HG03064 (cell line): ENCODE results near the gene ACAN.

ENCODE experiments used
- ATAC-seq: cut with Tn5 transposase; IDR thresholded peaks from one replicate; pipeline ENCODE4 v1.9.1; 2021; ENCODE audit warnings: low read depth; ENCODE audit not compliant: unreplicated experiment

The ACAN gene

DNA sequence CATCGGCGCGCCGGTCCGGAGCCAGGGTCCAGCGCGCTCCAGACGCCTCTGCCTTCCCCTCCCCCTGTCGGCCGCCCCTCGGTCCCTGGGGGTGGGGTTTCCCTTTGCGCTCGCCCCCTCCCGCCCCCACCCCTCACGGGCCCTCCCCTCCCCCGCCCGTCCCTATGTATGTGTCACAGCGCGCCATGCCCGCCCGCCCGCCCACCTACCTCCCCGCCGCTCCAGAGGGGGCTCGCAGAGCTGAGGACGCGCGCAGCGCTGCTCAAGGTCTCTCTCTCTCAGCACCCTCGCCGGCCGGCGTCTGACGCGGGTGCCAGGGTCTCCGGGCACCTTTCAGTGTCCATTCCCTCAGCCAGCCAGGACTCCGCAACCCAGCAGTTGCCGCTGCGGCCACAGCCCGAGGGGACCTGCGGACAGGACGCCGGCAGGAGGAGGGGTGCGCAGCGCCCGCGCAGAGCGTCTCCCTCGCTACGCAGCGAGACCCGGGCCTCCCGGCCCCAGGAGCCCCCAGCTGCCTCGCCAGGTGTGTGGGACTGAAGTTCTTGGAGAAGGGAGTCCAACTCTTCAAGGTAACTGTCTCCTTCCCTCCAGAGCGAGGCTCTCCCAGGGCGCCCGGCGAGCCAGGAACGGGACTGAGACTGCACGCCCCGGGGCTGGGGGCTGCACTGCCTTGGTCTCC lies at the start of gene ACAN:
ACAN (plus strand) TSS at position 196 of the 679 bp plus-strand sequence. CDS start 32,771 bp downstream, outside the sequence.
- ATAC-seq: no peak

DNA sequence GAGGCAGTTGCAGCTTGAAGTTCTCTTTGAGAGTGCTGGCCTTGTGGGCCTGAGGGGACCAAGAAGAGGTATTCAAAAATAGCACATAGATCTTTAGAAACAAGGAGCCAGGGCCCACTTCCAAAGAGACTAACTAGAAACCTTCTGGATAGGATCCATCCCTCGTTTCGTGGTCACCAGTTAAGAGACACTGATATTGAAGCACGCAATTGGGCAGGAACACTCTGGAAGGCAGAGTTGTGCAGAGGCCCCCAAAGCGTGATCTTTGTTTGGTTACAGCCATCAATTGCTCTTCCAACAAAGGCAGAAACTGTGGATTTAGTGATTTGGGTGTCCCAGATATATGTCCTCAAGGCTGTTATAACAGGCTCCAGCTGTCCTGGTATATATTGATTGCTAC lies 46.7 kb upstream of the ACAN start:
- ATAC-seq: no peak

DNA sequence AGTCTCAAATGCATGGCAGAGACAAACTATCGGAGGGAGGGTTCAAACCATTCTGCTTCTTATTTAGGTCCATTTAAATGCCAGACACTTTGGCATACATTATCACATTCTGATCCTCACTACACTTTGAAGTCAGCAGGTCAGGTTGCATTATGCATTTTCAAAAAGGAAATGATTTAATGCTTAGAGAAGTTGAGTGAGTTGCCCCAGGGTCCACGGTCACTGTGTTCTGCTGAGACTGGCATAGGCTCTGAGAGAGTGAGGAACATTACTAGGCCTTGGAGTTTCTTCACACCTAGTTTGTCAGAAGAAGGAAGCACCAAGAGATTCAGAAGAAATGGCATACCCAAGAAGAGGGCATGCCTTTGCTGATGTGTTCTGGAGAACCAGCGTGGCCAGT lies 46.3 kb upstream of the ACAN start:
- no peak for ATAC-seq

DNA sequence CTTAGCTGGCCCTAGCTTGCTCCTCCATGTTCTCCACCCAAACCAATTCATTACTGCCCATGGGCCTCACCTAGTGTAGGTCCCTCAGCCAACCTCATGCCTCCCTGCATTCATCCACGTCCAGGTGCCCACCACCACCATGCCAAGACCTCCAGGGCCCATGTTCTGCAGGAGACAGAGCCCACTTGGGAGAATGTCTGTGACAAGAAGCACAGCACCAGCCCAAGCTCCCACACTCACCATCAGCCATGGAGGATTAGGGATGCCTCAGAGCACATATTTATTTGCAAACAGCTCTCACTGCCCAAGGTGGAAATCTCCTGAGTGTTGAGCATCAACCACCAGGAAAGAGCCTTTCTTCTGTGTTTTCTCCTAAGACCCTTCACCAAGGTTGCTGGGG lies 43.4 kb upstream of the ACAN start:
- no peak for ATAC-seq

DNA sequence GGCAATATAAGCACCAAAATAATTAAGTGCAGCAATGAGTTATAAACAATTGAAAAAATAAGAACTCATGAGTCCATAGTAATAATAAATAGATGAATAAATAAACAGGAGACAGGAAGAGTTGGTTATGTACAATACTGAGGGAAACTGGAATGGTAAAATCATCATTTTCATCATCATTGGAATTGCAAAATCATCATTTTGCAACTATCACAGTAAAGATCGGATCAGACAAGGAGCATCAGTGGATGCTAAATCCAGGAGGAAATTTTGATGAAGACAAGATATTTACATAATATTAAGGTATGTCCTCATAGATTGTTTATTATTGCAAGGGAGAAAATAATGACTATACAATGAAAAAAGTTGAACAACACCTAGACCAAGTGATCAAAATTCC lies 38.8 kb upstream of the ACAN start:
- no peak for ATAC-seq

DNA sequence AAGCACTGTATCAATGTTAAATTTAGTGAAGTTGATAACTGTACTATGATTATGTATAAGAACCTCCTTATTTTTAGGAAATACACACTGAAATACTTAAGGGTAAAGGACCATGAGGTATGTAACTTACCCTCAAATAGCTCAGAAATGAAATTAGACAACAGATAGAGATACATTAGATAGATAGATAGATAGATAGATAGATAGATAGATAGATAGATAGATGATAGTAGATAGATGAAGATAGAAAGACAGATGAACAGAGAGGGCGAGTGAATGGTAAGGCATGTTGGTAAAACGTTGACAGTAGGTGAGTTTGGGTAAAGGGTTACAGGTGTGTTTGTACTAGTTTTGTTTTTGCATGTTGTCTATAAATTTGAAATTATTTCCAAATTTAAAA lies 38.0 kb upstream of the ACAN start:
- ATAC-seq: no peak

DNA sequence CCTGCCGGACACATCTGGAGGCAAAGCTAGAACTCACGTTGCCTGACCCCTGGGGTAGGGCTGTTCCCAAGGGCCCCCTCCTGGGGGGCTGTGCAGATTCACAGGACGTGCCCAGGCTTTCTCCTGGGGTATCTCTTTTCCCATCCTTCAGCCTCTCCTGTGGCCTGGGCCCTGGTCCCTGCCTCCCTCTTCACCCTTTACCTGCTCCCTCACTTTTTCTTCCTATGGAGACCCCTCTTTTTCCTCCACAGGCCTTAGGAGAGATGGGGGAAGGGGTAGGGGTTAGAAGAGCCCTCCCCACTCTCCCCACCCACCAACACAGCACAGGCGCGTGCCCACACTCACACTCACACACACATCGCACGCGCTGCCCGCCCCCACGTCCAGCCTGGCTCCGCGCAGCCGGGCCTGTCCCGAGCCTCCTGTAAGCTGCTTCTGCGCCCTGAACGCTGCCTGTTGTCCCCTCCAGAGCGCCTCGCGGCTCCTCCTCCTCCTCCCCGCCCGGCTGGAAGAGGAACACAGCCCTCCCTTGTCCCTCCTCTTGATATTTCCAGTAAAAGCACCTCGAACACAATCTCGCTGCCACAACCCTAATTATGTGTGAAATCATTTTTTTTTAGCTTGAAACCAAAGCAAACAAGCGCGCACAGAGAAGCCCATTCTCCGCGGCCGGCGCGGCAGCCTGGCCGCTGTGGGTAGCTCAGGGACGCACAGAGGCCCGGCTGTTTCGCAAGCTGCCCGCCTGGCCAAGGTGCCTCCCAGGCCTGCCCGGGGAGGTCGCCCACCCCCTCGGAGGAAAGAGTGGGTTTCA lies 33.9 kb upstream of the ACAN start:
- ATAC-seq: no peak

DNA sequence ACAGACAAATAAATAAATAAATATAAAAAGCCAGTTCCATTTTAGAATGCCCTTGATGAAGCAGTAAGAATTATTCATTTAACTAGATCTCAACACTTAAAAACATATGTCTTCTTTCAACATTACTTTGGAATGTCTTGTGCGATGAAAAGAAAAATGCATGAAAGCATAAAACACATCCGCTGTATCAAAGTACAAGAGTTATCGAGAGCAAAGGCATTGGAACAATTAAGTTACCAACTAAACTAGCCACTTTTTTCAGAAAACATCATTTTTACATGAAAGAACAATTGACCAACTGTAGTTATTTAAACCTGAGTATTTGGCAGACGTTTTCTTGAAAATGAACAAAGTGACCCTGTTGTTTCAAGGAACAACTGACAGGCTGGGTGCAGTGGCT lies 27.5 kb upstream of the ACAN start:
- ATAC-seq: no peak

DNA sequence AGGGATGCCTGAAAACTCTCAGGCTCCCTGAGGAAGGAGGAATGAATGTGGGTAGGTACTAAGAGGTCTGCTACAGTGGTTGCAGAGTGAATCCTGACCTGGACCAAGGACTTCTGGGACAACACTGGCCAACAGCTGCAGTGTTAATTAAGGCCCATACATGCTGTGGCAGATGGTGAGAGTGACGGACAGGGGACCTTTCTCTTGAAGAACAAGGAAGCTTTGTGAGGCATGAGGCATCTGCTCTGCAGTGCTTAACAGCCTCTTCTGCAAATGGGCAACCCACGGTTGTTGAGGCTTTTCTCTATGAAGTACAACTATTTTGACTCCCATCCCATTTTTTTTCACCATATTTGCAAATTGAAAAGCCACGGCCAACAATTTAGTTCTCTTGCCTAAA lies 26.6 kb upstream of the ACAN start:
- no peak for ATAC-seq

DNA sequence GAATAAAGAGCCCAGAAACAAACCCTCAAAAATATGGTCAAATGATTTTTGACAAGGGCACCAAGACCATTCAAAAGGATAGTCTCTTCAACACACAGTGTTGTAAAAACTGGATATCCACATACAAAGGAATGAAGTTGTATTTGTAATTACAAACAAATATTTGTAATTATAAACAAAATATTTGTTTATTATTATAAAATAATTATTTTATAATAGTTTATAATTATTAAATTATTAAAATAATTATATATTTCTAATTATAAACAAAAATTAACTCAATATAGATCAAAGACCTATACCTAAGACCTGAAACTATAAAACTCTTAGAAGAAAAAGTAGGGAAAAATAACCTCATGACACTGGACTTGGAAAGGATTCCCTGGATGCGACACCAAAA lies 23.3 kb upstream of the ACAN start:
- ATAC-seq: no peak

DNA sequence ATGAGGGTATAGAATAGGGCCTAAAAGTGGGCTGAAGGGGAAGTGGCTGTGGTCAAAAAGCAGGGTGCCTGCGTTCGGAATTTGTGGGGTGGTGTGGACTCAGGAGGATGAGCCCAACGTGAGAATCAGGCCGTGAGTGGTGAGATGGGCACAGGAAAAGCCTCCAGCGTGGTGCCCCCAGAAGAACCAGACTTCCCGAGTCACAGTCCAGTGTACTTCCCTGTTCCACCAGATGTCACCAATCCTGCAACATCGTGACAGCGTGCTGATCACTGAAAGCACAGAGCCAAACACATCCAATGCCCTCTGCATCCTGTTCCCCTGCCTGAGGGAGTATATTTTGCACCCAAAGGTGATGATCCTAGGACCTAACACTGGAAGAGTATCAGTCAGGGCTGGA lies 20.8 kb upstream of the ACAN start:
- no peak for ATAC-seq

DNA sequence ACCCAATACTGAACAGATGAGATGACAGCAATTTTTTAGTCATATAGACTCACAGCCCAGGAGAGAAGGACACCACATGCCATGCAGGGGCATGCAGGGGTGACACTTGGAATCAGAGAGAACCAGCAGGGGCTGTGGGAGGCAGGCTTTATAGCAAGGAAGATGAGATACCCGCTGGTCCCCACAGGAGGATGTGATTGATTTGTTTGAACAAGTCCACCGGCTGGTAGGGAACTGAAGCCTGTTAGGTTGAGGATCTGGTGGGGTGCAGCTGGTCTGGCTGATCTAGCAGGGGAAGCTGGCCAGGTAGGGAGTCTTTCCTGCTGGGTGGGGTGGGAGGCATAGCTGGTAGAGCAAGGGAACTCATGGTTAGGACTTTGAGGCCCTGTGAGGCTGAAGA lies 18.0 kb upstream of the ACAN start:
- no peak for ATAC-seq

DNA sequence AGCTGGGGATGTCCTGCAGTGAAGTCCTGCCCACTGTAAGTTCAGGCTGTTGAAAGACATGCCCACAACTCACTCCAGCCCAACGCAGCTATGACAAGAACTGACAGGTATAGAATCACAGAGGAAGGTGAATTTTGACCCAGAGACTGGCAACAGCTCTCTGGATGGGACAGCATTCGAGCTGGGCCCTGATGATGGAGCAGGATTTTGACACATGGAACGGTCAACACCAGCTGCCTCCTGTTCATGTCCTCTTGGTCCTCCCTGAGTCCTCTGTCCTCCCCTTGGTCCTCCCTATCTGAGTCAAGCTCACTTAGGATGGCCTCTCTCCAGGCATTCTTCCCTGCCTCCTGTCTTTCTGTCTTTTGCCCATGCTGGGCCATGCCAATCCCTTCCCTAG lies 15.2 kb upstream of the ACAN start:
- ATAC-seq: no peak

DNA sequence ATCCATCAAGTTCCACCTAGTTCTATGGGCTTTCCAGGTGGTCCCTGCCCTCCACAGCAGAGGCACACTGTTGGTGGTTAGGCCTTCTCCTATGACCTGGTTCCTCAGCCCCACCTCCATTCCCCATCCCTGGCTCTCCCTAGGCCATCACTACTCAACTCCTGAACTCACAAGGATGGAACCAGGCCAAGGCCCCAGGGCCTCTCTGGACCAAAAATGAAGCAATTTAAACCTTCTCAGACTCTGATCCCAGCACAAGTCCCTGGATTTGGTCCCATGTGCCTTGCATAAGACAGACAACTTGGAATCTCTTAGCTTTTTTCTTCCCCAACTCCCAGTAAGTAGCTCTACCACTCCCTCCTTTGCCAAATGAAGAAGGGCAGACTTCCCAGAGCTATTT lies 14.4 kb upstream of the ACAN start:
- ATAC-seq: no peak

DNA sequence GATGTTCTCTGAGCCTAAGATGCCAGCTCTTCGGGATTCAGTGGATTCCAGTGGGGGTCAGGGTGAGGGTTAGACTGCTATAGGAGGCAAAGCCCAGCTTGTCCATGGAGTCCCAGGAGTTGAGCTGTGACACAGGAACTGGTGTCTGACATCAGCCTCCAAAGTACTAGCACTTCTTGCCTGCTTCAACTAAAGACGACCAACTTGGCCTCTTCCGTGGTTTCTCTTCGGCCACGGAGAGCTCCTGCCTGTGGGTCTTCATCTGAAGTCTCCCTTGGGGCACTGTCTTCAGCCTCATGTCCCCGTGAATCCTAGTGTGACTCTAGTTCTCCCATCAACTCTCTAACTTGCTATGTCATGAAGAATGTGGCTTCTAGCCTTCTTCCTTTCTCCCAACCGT lies 12.8 kb upstream of the ACAN start:
- no peak for ATAC-seq

DNA sequence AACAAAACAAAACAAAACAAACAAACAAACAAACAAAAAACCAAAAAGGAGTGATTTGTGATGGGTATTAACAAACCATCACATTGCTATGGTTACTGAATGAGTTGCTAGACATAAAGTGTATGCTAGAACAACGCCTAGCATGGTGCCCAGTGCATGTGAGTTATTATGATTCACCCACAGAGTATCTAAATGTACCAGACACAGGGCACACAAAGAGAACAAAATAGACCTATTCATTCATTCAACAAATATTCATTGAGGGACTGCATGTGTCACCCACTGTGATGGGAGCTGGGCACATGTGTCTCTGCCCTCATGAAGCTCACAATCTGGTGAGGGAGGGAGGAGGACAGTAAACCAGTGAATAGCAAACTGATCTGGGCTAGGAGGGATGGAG lies 11.6 kb upstream of the ACAN start:
- ATAC-seq: no peak

DNA sequence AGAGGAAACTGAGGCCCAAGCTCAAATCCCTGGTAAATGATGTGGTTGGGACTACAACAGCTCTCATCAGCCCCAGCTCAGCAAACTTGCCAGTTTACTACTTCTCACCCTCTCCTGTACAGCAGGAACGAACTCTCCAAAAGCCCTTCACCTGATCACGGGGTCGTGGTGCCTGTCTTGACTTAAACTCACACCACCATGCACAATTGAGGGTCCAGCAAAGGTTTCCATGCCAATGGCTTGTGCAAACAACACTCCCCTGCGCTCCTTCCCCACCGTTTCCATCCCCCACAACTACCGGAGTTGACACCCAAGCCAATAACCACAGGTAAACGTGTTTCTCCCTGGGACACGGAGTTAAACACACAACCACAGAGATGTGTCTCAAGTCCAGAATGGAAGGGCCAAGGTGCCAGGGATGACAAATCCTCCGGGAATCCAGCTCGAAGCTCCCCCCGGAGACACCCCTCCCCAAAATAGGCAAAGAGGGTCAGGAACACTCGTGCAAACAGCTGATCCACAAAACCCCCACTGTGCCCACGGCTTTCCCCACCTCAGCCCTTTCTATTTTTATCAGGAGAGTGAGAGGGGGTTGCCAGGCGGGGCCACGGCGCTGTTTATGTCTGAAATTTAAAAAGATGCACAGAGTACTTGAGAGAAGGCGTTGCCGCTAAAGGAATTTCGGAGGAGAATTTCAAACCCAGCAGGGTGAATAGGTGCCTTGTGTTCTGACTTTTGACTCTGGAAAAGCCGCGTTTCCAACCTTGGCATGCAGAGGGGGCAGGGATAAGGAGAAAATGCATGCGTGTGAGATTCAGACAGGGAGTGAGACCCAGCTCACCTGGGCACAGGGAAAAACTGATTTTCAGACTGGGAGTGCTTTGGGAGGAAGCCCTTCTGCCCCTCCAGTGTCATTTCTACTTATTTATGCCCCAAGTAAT lies 10.6 kb upstream of the ACAN start:
- no peak for ATAC-seq

DNA sequence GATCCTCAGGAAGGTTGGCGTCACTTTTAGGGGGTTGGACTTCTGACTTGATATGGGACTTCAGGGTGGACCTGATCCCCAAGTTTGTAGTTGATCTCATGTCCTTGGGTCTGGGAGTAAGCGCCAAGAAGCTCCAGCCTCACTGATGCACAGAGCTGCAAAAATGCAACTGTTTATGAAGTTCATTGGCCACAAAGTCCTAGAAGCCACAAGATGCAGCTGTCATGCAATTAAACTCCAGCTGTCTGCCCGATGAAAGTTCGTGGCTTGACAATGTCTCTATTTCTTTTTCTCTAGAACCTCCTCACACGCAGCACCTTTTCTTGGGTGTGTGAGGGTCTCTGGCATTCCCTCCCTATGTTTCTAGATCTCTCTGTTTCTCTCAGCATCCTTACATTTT lies 9.2 kb upstream of the ACAN start:
- no peak for ATAC-seq

DNA sequence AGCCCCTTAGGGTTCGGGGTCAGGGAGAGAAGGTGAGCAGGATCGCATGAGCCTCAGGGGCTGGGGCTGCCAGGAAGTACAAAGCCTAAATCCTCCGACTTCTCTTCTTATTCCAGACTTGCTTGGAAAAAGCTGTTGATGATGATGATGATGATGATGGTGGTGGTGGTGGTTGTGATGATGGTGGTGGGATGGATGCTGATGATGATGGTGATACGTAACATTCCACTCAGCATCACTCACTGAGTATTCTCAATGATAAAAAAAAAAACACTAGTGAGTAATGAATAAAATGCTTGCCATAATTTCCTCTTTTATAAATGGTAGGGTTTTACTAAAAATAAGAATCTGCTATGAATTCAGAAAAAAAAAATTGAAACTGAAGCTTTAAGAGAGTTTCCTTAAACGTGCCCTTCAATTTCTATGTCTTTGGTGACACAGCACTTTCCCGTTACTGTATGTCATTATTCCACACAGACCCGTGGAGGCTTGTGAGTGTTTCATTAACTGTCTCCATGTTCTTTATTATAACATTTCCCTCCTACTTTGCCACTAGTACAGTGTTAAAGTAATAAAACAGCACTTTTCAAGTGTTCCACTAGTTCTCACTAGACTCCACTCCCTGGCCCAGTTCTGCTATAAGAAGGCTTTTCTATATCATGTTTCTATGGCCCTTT lies 5.4 kb upstream of the ACAN start:
- no peak for ATAC-seq

DNA sequence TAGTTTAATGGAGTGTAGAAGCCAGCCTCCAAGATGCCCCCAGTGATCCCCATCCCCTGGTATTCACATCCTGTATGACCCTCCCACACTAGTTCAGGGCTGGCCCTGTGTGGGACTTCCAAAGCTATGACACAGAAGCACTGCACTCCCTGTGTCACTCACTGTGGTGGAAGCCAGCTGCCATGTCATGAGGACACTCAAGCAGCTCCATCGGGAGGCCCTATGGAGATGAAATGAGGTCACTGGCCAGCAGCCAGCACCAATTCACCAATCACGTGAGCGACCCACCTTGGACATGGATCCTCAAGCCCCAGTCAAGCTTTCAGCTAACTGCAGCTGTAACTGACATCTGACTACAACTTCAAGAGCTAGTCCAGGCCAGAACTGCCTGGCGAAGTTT lies 3.9 kb upstream of the ACAN start:
- ATAC-seq: no peak

DNA sequence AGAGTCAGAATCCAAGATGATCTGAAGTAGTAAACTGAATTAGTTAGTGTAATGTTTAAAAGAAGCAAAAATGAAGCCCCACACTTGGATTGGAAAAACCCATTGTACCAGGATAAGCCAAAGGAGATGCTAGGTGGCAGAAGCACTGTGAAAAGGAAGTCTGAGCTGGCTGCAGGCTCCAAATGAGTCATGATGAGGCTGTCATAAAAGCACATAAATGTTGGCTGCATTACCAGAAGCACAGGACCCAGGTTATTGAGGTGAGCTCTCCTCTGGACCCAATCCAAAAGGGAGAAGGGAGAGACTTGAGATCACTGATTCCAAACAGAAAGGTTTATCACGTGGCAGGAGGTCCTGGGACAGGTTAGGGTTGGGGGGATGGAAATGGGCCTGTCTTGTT lies 3.2 kb upstream of the ACAN start:
- no peak for ATAC-seq
